COR-L47 (cell line): ENCODE data around the gene RTP1.

Experiments
- DNase-seq: peaks from one replicate; lab custom pipeline; 2025; lab: John Stamatoyannopoulos, UW

Gene RTP1

GRCh38 chr3:187242900-187243299 is 45.6 kb downstream of the RTP1 start:
- no peak for DNase-seq

DNA sequence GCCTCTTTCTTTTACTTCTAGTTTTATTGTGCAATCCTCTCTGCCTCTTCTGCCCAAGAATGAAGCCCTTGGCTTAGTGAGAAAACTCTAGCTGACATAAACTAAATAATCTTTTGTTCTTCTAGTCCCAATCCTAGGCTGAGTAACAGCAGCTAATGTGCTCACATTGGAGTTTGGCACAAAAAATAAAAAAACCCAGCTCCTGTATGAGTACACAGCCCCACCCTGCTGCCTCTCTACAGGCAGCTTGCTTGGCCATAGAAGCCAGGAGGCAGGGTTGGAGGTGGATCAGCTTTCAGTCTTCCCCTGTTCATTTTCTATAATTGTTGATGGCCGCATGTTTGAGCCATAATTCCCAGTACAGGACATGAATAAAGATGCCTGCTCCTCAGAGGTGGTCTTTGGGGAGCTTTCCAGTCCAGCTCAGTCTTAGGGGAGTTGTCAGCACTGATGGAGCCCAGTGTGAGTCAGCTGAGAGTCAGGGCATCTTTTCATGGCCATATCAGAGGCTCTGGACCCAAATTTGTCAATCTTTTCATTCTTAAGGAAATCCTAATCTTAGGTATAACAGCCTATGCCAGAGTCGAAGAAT is 46.7 kb downstream of the RTP1 start:
- DNase-seq = no peak

DNA sequence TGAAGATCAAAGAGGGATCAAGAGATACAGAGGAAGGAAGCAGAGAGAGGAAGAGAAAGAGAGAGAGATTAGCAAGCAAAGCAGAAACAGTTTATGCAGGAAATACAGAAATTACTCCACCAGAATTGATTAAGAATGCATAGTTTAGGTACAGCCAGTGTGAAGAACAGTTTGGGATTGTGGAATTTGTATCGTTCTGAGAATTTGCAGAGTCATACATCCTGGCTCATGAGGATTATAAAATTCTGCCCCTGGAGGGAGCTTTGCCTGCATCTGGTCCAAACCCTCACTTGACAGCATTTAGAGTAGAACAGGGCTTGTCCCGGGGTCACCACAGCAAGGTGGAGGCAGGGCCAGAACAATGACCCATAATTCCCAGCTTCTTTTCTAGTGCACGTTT is 50.1 kb downstream of the RTP1 start:
- no peak for DNase-seq
